ENCODE results near the gene YOD1.

The YOD1 gene

GRCh38 chr1:207025146-207025880, 25.7 kb downstream of the YOD1 start:
- no peak overlapping the region for H3K4me3 ChIP-seq (ENCODE audit: control insufficient read depth, low read depth, low read length)
- DNase-seq (ENCODE audit: low read depth) = no peak
- no peak for TF ChIP-seq CTCF (IDR thresholded peaks at IDR 0.05; ENCODE audit: control insufficient read depth, insufficient read depth, low read depth, low read length, missing control alignments)

- DNase-seq (ENCODE audit: low read depth) = no peak
- TF ChIP-seq CTCF (IDR thresholded peaks at IDR 0.05; ENCODE audit: control insufficient read depth, insufficient read depth, low read depth, low read length, missing control alignments) = no peak
- no peak overlapping the region for H3K4me3 ChIP-seq (ENCODE audit: control insufficient read depth, low read depth, low read length)
Measured at GRCh38 chr1:207024202-207025145, 26.5 kb downstream of the YOD1 start.

- TF ChIP-seq CTCF (IDR thresholded peaks at IDR 0.05; ENCODE audit: control insufficient read depth, insufficient read depth, low read depth, low read length, missing control alignments) = no peak
- no peak for DNase-seq (ENCODE audit: low read depth)
- no peak overlapping the region for H3K4me3 ChIP-seq (ENCODE audit: control insufficient read depth, low read depth, low read length)
Measured at GRCh38 chr1:207022996-207023679, 27.9 kb downstream of the YOD1 start.

GRCh38 chr1:207021876-207022596, 29.0 kb downstream of the YOD1 start:
- no peak for TF ChIP-seq CTCF (IDR thresholded peaks at IDR 0.05; ENCODE audit: control insufficient read depth, insufficient read depth, low read depth, low read length, missing control alignments)
- no peak for DNase-seq (ENCODE audit: low read depth)
- H3K4me3 ChIP-seq (ENCODE audit: control insufficient read depth, low read depth, low read length) = no peak overlapping the region

- DNase-seq (ENCODE audit: low read depth) = no peak
- no peak overlapping the region for H3K4me3 ChIP-seq (ENCODE audit: control insufficient read depth, low read depth, low read length)
- no peak for TF ChIP-seq CTCF (IDR thresholded peaks at IDR 0.05; ENCODE audit: control insufficient read depth, insufficient read depth, low read depth, low read length, missing control alignments)
Measured at GRCh38 chr1:207021139-207021861, 29.7 kb downstream of the YOD1 start.
